GM19324 (cell line): Measurements from ENCODE around the gene XCR1.
"Not testable (repeated sequence)": the region's sequence is repeated elsewhere in the genome, so short reads cannot be mapped to it uniquely, and the experiment has no call there.

ENCODE experiments used
- ATAC-seq: cut with Tn5 transposase; IDR thresholded peaks from one replicate; pipeline ENCODE4 v1.9.1; 2021; ENCODE audit warnings: mild to moderate bottlenecking, moderate library complexity; ENCODE audit not compliant: unreplicated experiment, low FRiP score

XCR1 gene, protein sequence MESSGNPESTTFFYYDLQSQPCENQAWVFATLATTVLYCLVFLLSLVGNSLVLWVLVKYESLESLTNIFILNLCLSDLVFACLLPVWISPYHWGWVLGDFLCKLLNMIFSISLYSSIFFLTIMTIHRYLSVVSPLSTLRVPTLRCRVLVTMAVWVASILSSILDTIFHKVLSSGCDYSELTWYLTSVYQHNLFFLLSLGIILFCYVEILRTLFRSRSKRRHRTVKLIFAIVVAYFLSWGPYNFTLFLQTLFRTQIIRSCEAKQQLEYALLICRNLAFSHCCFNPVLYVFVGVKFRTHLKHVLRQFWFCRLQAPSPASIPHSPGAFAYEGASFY

DNA sequence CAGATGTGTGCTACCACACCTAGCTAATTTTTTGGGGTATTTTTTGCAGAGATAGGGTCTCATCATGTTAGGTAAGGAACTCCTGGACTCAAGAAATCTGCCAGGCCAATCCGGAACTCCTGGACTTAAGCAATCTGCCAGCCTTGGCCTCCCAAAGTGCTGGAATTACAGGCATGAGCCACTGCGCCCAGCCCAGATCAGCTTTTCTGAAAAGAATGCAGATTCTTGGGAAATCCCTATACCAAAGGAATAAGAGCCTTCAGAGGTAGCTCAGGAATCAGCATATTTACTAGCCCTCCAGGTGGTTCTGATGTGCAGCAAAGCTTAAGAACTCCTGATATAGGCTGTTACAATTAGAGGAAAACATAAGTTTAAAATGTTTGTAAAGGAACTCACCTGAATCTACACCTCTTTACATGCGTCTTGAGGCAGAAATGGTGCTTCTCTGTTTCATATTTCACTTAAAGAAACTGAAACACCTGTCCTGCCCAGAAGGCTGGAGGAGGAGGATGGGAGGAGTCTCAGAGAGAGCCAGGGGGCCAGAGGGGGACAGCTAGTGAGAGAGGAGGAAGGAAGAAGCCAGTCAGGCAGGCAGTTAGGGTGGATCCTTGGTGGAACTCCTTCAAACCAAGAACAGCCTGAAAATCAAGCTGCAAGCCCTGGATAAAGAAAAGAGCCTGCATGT lies at the start of gene XCR1:
Gene XCR1, minus strand, starts transcription at position 463 of the 685 bp plus-strand sequence. CDS start 5,536 bp downstream, outside the sequence.
- no peak for ATAC-seq

DNA sequence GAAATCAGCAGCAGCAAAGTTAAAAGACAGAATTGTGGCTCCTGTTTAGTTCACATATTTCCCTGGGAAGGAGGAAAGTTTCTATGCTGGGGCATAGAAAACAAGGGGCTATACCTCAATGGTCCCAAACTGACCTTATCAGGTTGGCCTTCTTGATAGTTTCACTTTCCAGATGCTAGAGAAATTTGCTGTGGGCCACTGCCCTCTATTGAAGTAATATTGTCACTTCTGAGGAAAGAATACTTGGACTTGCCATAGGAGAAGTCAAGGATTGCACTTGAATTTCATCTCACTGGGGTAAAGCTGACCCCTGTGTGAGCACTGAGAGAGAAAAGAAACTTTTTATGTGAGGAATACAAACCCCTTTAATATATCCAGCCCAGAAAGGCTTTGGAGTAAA lies 49.3 kb upstream of the XCR1 start:
- no peak for ATAC-seq

DNA sequence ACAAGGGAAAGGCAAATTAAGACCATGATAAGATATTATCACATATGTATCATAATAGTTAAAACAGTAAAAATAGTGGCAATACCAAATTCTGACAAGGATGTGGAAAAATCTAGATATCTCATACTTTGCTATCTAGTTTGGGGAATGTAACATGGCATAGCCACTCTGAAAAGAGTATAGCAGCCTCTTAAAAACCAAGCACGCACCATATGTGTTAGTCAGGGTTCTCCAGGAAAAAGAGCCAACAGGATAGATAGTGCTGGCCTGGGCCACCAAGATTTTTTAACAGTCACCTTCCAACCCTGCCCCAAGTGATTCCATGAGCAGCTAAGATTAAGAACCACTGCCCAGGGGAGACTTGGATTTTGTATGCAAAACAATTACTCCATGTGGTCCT lies 48.5 kb upstream of the XCR1 start:
- no peak for ATAC-seq

DNA sequence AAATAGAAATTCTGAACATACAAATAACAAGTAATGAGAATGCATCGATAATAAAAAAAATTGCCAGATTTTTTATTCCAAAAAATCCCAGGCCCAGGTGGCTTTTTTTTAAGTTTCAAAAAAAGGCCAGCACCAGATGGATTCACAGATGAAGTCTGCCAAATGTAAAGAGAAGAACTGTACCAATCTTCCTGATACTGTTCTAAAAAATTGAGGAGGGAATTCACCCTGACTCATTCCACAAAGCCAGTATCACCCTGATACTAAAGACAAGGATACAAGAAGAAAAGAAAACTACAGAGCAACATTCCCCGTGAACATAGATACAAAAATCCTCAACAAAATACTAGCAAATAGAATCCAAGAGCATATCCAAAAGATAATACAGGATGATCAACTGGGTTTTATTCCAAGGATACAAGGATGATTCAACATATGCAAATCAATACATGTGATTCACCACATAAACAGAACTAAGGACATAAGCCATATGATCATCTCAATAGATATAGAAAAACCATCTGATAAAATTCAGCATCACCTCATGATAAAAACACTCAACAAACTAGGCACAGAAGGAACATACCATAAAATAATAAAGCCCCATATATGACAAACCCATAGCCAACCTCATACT lies 44.1 kb upstream of the XCR1 start:
- ATAC-seq, result no peak

DNA sequence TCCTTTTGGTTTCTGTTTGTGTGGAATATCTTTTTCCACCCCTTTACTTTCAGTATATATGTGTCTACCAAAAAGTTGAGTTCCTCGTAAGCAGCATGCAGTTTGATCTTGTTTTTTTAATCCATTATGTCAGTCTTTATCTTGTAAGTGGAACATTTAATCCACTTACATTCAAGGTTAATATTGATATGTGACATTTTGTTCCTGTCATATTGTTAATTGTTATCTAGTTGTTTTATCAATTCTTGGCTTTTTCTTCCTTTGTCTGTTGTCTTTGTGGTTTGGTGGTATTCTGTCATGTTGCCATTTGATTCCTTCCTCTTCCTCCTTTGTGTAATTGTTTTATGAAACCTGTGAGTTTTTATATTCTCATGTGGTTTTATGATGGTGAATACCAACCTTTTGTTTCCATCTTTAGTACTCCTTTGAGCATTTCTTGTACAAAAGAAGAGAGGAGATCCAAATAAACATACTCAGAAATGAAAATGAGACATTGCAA lies 43.4 kb upstream of the XCR1 start:
- ATAC-seq, result no peak

DNA sequence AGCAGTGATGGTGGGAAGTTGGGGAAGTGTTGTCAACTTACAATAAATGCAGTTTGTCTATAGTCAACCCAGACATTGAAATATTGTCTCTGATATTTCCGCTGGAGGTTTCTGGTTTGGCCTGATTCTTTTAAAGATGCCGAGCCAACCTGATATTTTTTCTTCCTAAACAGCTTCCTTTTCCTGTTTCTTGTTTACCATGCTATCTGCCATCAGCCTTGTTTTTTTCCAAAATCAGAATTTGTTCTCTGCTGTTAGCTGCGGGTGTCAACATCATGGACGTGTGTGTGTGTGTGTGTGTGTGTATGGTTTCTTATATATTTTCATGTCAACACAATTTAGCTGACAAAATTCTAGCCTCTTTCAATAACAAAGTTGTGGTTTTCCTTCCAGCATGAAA lies 41.2 kb upstream of the XCR1 start:
- no peak for ATAC-seq

DNA sequence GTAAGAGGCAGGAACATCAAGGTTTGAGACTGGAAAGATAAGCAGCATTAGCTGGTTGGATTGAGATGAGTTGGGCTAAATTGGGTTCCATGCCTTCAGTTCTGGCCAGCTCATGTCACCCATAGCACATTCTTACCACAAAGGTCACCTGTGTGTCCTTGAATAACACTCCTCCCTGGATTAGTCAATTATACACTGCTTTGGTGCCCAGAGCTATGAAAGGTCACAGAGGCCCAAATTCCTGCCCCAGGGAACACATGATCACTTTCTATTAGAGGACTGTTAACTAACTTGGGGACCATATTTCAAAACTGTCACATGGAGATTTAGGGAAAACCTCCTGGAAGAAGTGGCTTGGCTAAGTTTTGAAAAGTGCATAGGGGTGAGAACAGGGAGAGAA lies 40.1 kb upstream of the XCR1 start:
- ATAC-seq, result no peak

DNA sequence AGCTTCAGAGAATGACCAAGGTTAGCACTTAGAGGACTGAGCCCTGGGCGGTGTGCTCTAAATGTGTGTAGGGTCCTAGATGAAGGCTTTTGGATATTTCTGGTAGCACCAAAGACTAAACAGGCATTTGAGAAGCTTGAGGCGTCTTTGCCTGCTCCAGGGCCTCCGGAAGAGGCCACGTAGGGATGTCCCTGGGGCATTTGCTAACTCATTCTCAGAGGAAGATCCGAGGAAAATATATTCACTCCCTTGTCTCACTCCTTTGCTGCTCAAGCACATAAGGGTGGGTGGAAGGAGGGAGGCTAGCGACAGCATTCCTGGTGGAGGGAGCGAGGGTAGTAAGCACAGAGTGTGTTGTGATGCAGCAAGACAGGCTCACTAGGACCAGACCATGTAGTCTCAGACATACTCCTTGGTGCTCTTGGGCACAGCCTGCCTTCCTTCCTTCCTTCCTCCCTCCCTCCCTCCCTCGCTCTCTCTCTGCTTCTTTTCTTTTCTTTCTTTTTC lies 38.5 kb upstream of the XCR1 start:
- no peak for ATAC-seq

DNA sequence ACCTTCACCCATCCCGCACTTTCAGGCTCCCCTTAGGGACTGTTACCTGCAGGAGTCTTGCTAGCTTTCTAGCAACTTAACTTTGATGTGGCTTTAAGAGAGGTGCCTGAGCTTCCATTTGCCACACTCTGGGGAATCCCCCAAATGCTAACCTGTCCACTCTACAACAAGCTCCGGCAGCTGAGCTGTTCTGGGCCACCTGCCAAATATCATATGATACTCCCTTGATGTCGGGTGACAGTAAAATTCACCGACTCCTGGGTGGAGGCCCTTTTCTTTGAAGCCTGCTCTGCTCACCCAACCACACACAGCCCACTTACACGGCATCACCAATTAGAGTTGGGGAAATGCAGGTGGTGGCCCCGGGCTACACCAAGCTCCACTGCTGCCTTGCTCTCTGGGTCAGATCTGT lies 38.0 kb upstream of the XCR1 start:
- no peak for ATAC-seq

DNA sequence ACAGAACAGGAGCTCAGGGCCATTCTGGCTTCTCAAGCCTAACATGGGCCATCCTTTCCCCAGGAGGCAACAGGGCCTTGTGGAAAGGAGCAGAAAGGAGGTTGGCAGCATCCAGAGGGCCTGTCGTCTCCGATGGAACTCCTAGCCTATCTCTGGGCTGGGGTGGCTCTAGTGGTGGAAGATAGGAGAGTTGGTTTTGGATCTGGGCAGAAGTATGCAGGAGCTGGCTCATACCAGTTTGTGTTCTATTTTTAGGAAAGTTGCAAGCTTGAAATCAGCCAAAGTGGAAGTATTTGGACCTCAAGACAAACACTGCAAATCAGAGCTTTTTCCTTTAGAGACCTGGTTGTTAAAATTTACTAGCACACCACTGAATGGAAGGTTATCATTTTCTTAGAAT lies 35.4 kb upstream of the XCR1 start:
- ATAC-seq, result no peak

DNA sequence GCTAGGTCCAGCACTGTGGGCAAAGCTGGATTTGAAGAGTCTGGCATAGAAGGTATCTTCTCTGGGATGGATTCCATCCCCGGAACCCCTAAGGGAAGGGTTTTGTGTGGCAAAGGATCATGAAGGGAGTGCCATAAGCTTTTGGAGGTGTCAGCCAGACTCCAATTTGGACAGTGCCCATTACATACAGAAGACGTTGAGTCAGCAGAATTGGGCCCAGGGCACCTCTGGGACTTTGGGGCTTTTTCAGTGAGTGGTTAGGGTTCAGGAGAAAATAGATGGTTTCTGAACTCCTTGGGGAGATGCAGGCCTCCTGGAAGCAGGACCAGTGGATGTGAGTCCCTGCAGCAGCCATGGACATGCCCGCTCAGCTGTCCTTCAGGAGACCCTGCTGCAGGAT lies 34.6 kb upstream of the XCR1 start:
- ATAC-seq, result no peak

DNA sequence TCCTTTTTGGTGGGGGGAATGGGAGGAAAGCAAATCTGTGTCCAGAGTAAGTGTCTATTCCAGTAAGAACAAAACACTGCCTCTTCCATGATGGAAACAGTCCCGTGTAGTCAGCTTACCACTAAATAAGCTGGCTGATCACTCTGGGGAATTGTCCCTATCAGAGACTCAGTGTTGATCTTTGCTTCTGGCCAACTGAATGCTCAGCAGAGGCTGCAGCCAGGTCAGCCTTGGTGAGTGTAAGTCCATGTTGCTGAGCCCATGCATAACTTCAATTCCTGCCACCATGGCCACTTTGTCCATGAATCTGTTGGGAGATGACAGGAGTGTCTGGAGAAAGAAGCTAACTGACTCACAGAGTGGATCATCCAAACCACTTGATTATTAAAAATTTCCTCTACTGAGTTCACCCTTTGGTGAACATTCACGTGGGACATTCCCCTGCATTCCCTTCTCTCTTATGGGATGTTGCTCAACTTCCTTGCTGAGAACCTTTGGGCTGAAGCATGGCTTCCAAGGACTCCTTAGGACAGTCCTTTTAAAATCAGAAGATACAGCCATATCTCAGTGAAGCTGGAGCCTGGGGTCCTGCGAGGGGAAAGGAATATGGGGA lies 33.9 kb upstream of the XCR1 start:
- ATAC-seq, result no peak

DNA sequence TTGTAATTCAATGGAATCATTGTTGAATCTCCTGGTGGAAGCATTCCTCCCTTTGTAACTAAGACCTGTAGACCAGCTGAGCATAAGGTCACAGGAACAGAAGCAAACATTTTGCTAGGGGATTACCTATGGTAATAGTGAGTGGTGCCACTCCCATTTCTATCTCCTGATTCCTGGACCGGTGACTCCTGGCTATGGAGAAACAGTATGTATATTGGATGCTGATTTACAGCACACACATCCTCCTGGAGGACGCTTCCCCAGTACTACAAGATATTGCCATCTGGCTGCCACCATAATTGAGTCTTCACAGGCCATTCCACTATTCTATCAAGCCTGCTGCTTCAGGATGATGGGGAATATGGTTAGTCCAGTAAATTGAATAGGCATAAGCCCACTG lies 33.3 kb upstream of the XCR1 start:
- no peak for ATAC-seq

DNA sequence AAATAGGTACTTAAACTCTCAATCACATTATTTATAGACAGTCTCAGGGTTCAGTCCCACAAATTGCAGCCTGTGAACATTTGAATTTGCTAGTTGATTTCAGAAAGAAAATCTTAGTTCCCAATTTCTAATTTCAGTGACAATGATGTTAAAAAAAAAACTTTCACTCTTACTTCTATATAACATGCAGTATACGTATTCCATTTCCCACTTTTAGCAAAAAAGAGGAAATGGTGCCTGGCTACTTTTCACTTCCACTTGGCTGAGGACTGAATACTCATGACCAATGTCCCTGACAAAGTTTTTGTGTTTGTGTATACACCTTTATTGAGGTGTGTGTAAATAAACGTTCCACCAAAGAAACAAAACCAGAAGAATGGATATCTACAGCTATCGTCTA lies 32.1 kb upstream of the XCR1 start:
- ATAC-seq, result no peak

DNA sequence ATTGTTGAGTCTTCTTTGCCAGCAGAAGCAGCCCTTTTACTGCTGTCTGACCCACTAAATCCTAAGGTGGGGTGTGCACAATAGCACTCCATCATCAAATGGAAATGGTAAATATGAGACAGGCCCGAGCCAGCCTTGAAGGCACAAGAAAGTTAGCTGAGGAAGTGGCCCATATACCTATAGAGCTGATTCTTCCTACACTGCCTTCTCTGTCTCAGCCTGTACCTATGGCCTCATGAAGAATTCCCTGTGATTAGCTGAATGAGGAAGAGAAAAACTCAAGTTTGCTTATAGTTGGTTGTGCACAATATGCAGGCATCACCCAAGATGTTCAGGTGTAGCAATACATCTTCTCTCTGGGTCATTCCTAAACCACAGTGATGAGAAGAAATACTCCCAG lies 31.7 kb upstream of the XCR1 start:
- ATAC-seq, result no peak

DNA sequence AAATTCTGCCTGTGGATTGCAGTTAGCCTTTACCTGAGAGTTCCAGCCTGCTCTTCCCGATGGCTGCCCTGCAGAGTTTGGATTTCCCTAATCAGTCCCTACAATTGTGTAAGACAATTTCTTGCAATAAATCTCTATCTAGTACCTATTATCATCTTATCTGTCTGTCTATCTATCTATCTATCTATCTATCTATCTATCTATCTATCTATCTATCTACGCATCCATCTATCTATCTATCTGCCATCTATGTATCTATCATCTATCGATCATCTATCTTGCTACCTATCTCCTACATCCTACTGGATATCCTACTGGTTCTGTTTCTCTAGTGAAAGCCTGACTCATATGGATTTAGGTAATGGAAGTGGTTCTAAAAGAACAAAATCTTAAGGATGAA lies 30.4 kb upstream of the XCR1 start:
- ATAC-seq, result no peak

DNA sequence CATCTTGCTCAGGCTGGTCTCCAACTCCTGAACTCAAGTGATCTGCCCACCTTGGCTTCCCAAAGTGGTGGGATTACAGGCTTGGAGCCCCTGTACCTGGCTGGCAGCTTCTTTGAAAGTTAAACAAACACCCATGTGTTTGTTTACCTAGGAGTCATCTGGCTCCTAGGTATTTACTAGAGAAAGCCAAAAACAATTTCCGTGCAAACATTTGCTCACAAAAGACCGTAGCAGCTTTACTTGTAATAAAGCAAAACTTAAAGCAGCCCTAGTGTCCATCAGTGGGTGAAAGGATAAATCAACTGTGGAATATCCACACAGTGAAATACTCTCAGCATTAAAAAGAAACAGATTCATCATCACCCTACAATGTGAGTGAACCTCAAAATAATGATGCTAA lies 29.4 kb upstream of the XCR1 start:
- no peak for ATAC-seq

DNA sequence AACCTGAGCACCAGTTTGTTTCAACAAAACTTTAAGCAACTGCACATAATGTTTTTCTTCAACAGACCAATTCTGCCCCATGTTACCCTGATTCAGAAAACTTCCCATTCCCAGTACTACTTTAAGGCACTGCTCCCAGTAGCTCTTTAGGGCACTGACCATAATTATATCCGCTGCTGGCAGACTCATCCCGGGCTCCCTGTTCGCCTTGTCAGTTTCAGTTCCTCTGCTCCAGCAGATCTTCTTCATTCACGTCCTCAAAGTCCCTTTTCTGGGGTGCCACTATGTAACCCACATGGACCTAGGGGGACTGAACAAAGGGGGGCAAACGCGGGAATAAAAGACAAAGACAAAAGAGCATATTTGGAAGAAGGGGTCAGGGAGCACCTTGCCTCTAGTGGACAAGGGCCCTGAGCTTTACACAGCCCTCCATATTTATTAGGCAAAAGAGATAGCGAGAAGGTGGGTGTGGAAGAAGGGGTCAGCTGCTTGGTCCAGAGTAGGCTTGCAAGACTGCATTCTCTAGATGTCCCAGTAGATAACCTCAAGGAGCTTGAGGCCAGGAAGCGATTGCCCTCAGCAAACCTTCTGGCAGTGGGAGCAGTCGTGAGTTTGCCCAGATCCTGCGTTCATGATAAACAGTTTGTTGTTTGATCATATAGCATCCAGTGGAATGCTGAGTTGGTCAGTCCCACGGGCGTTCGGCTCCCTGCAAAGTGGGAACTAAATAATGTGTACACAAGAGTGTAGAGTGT lies 26.7 kb upstream of the XCR1 start:
- ATAC-seq, result not testable (repeated sequence)

DNA sequence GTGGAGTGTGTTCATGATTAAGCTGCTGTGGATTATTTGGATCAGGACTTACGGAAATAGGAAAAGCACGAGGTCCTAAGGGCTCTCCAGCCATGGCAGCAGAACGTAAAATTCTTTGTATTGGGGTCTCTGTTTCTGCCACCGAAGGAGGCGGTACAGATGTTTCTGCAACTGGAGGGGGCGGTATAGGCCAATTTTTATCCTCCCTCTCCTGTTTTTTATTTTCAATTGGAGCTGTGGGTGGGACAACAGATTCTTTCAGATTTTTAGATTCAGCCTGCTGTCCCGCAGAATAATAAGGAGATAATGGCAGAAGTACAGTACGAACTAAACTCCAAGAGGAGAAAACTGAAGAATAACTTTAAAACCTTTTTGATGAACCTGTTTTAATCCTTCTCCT lies 26.0 kb upstream of the XCR1 start:
- not testable (repeated sequence) for ATAC-seq

DNA sequence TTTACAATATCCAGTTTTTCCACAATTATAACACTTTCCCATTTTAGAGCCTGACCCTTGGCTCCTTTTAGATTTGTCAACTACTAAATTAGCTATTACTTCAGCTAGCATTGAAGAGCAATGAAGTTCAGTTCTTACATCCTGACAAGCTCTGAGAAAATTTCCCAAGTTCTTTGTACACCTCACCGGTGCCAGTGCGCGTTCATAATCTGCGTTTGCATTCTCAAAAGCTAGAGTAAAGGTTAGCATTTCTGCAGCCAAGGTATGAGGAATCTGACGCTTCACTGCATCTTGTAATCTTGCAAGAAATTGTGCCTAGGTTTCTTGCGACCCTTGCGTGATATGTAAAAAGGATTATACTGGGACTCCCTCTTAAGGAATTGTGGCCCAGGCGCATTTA lies 25.2 kb upstream of the XCR1 start:
- no peak for ATAC-seq
